Measurements from ENCODE around the gene TNFAIP8L1.

Gene TNFAIP8L1

GRCh38 chr19:4638828-4639530 lies at the start of gene TNFAIP8L1:
TSS of gene TNFAIP8L1 (plus strand) at chr19:4639516. CDS start at chr19:4651870, 12,354 bp downstream.
- Histone ChIP-seq H3K4me1 (ENCODE audit: low read length) (0 out of 2 replicates have a peak, but pooled peaks cover 5% of the 10 kb centered on the region), H2AFZ (ENCODE audit: low read length) (peak within 1 kb of the TSS; percentile 83), H3K27ac (ENCODE audit: low read length) (peak within 1 kb of the TSS; percentile 56; the same call in 1 of the 2 replicates), H3K9me3 (replicated peaks; ENCODE audit: insufficient read depth, low read length) (no peaks in the 10 kb centered on the region), H3K4me3 (ENCODE audit: low read length) (peak within 1 kb of the TSS; percentile 69), H3K36me3 (replicated peaks; ENCODE audit: insufficient read depth, low read length) (no peaks in the 10 kb centered on the region), H3K27me3 (replicated peaks; ENCODE audit: insufficient read depth, low read length) (peaks cover 18% of the 10 kb centered on the region), H3K4me2 (ENCODE audit: low read depth, low read length) (peak within 1 kb of the TSS; percentile 86), H4K20me1 (ENCODE audit: insufficient read depth, low read length) (no peaks in the 10 kb centered on the region), H3K9ac (ENCODE audit: low read length) (peak within 1 kb of the TSS; percentile 62; the same call in 1 of the 2 replicates), H3K9me2 (replicated peaks; ENCODE audit: insufficient read depth, low read length) (no peaks in the 10 kb centered on the region), H3K79me2 (ENCODE audit: low read length) (no peaks in the 10 kb centered on the region), H3F3A (ENCODE audit: insufficient read depth, low read length) (peaks cover 12% of the 10 kb centered on the region)
- peak; percentile 99 for DNase-seq
- no peak for TF ChIP-seq EZH2 (optimal IDR thresholded peaks at IDR 0.05; ENCODE audit: low read depth, low read length)
- no peak for TF ChIP-seq EZH2phosphoT487 (IDR thresholded peaks at IDR 0.05; ENCODE audit: low read length)
- no peak for TF ChIP-seq CTCF (IDR thresholded peaks at IDR 0.05; ENCODE audit: low read length)

- Histone ChIP-seq H3K9me3 (replicated peaks; ENCODE audit: insufficient read depth, low read length) (no peaks in the 10 kb centered on the region), H4K20me1 (ENCODE audit: insufficient read depth, low read length) (no peaks in the 10 kb centered on the region), H2AFZ (ENCODE audit: low read length) (no peak overlapping the region), H3K27ac (ENCODE audit: low read length) (no peak overlapping the region), H3K4me1 (ENCODE audit: low read length) (no peaks in the 10 kb centered on the region), H3K4me3 (ENCODE audit: low read length) (no peak overlapping the region), H3K27me3 (replicated peaks; ENCODE audit: insufficient read depth, low read length) (peaks cover 94% of the 10 kb centered on the region), H3K36me3 (replicated peaks; ENCODE audit: insufficient read depth, low read length) (no peaks in the 10 kb centered on the region), H3F3A (ENCODE audit: insufficient read depth, low read length) (no peaks in the 10 kb centered on the region), H3K4me2 (ENCODE audit: low read depth, low read length) (no peak overlapping the region), H3K9ac (ENCODE audit: low read length) (no peak overlapping the region), H3K79me2 (ENCODE audit: low read length) (no peaks in the 10 kb centered on the region), H3K9me2 (replicated peaks; ENCODE audit: insufficient read depth, low read length) (no peaks in the 10 kb centered on the region)
- peak; percentile 44 for DNase-seq
- no peak for TF ChIP-seq EZH2phosphoT487 (IDR thresholded peaks at IDR 0.05; ENCODE audit: low read length)
- peak; percentile 57 for TF ChIP-seq CTCF (IDR thresholded peaks at IDR 0.05; ENCODE audit: low read length)
Observed at GRCh38 chr19:4589579-4590410, 49.5 kb upstream of the TNFAIP8L1 start.

- no peaks in the 10 kb centered on the region for H4K20me1 ChIP-seq (ENCODE audit: insufficient read depth, low read length)
- no peak overlapping the region for H3K27ac ChIP-seq (ENCODE audit: low read length)
- no peaks in the 10 kb centered on the region for H3K9me2 ChIP-seq (replicated peaks; ENCODE audit: insufficient read depth, low read length)
- no peaks in the 10 kb centered on the region for H3K4me1 ChIP-seq (ENCODE audit: low read length)
- H2AFZ ChIP-seq (ENCODE audit: low read length): no peak overlapping the region
- H3K79me2 ChIP-seq (ENCODE audit: low read length): no peaks in the 10 kb centered on the region
- no peaks in the 10 kb centered on the region for H3K9me3 ChIP-seq (replicated peaks; ENCODE audit: insufficient read depth, low read length)
- no peak overlapping the region for H3K4me2 ChIP-seq (ENCODE audit: low read depth, low read length)
- no peaks in the 10 kb centered on the region for H3K36me3 ChIP-seq (replicated peaks; ENCODE audit: insufficient read depth, low read length)
- H3F3A ChIP-seq (ENCODE audit: insufficient read depth, low read length): no peaks in the 10 kb centered on the region
- DNase-seq: no peak
- TF ChIP-seq EZH2phosphoT487 (IDR thresholded peaks at IDR 0.05; ENCODE audit: low read length) (no peak), EZH2 (optimal IDR thresholded peaks at IDR 0.05; ENCODE audit: low read depth, low read length) (no peak)
- peaks cover 94% of the 10 kb centered on the region for H3K27me3 ChIP-seq (replicated peaks; ENCODE audit: insufficient read depth, low read length)
- no peak overlapping the region for H3K9ac ChIP-seq (ENCODE audit: low read length)
- no peak overlapping the region for H3K4me3 ChIP-seq (ENCODE audit: low read length)
Observed at GRCh38 chr19:4590559-4590958, 48.8 kb upstream of the TNFAIP8L1 start.
